HepG2 (cell line): Measurements from ENCODE around the gene C20orf204. TPM values are rescaled to one million over a fixed set of nuclear protein-coding genes. Genes with fewer than 3 reads are reported as not detected.

Source experiments
- ATAC-seq: fragments of 200-7000 bp; cut with Tn5 transposase; 3 replicates; pipeline ENCODE4 v1.9.1; 2020; ENCODE audit warnings: mild to moderate bottlenecking, moderate library complexity
- BruUV-seq: library from RNA; stranded (reverse); fragments of 400-500 nt; replicated peaks from 2 replicates; lab custom pipeline; 2021; lab: Mats Ljungman, UMichigan
- CTCF ChIA-PET: fragments of 300-600 bp; formaldehyde crosslinking; extraction: SDS; loops from one replicate; lab custom pipeline; 2021; ENCODE audit warnings: low total read pairs, inconsistent platforms, low intra/inter-chr PET ratio; lab: Yijun Ruan, JAX
- POLR2A ChIA-PET: fragments of 350-600 bp; sonication (Branson Sonifier 250); formaldehyde crosslinking; loops from one replicate; lab custom pipeline; 2020; ENCODE audit warnings: antibody characterized with exemption, inconsistent platforms; lab: Yijun Ruan, JAX
- DNase-seq: peaks from one replicate; pipeline ENCODE4 v3.0.0-alpha.2; 2015; ENCODE audit warnings: low spot score
- FAIRE-seq: peaks from 3 replicates; lab custom pipeline; 2011; peaks lifted over from hg19 to GRCh38; lab: Jason Lieb, UNC
- H2AFZ ChIP-seq: one replicate; pipeline ENCODE4 v1.6.1; 2011; ENCODE audit warnings: low read length, inconsistent platforms
- H3K27ac ChIP-seq: fragments of 300-600 bp; 3 replicates; pipeline ENCODE4 v1.8.0; 2011; ENCODE audit warnings: mixed run types, mild to moderate bottlenecking, mixed read lengths, low read length, inconsistent platforms; ENCODE audit not compliant: insufficient read depth; ENCODE audit errors: extremely low read length
- H3K27me3 ChIP-seq, 2 experiments: fragments of 200-600 bp in 1 of 2; 2 replicates in 1 of 2; 3 replicates in 1 of 2; pipeline versions ENCODE4 v1.6.0 to v1.8.0; 2011; ENCODE audit warnings: low read length in 2 of 2, mild to moderate bottlenecking in 2 of 2, moderate library complexity in 2 of 2, inconsistent platforms in 1 of 2; ENCODE audit not compliant: insufficient read depth in 2 of 2, control insufficient read depth in 1 of 2
- H3K36me3 ChIP-seq, 2 experiments: fragments of 200-600 bp in 1 of 2; replicated peaks in 1 of 2; 2 replicates in 1 of 2; 3 replicates in 1 of 2; pipeline versions ENCODE4 v1.5.1 to v1.8.0; 2011; ENCODE audit warnings: low read length in 2 of 2, inconsistent platforms in 1 of 2; ENCODE audit not compliant: insufficient read depth in 2 of 2, control insufficient read depth in 1 of 2
- H3K4me1 ChIP-seq: 2 replicates; pipeline ENCODE4 v1.5.1; 2012; ENCODE audit warnings: low read length, inconsistent platforms; ENCODE audit not compliant: insufficient read depth
- H3K4me2 ChIP-seq: 2 replicates; pipeline ENCODE4 v1.6.0; 2011; ENCODE audit warnings: low read depth, low read length, inconsistent platforms
- H3K4me3 ChIP-seq, 3 experiments: fragments of 200-600 bp in 1 of 3; sonication (generic), shearing (Covaris generic) in 1 of 3; replicated peaks in 1 of 3; 2 replicates each; pipeline ENCODE4 v1.5.1; 2011 to 2016; ENCODE audit warnings: low read length in 3 of 3, inconsistent platforms in 2 of 3, low read depth in 2 of 3, mild to moderate bottlenecking in 2 of 3, control low read depth in 1 of 3, mixed read lengths in 1 of 3; ENCODE audit not compliant: insufficient read depth in 1 of 3
- H3K79me2 ChIP-seq: one replicate; pipeline ENCODE4 v1.6.1; 2011; ENCODE audit warnings: low read length, inconsistent platforms; ENCODE audit not compliant: insufficient read depth
- H3K9ac ChIP-seq: 2 replicates; pipeline ENCODE4 v1.6.0; 2011; ENCODE audit warnings: mild to moderate bottlenecking, low read depth, low read length, inconsistent platforms; ENCODE audit not compliant: insufficient read depth
- H3K9me3 ChIP-seq: 2 replicates; pipeline ENCODE4 v1.5.1; 2012; ENCODE audit warnings: mild to moderate bottlenecking, low read length
- H4K20me1 ChIP-seq: 2 replicates; pipeline ENCODE4 v1.6.0; 2011; ENCODE audit warnings: inconsistent platforms, mild to moderate bottlenecking, low read length, moderate library complexity; ENCODE audit not compliant: insufficient read depth
- AHR ChIP-seq: IDR thresholded peaks from 2 replicates; pipeline ENCODE4 v1.6.1; 2018; ENCODE audit warnings: missing genetic modification reagents, missing compliant biosample characterization
- ARID2 ChIP-seq: sonication (generic); formaldehyde crosslinking; IDR thresholded peaks from 2 replicates; pipeline ENCODE4 v1.8.1; 2022; ENCODE audit warnings: mild to moderate bottlenecking, missing genetic modification reagents, borderline replicate concordance
- E2F5 ChIP-seq: sonication (generic); formaldehyde crosslinking; conservative IDR thresholded peaks from 2 replicates; pipeline ENCODE4 v1.4.0; 2020; ENCODE audit warnings: missing genetic modification reagents
- FOSL2 ChIP-seq: sonication (generic); formaldehyde crosslinking; IDR thresholded peaks from 2 replicates; pipeline ENCODE4 v1.4.0; 2020; ENCODE audit warnings: missing genetic modification reagents
- HOXA3 ChIP-seq: sonication (generic); formaldehyde crosslinking; IDR thresholded peaks from 2 replicates; pipeline ENCODE4 v1.5.0; 2020; ENCODE audit warnings: missing genetic modification reagents
- MEIS1 ChIP-seq: sonication (generic); formaldehyde crosslinking; IDR thresholded peaks from 2 replicates; pipeline ENCODE4 v1.9.0; 2021; ENCODE audit warnings: mild to moderate bottlenecking, missing genetic modification reagents, moderate library complexity, borderline replicate concordance
- ONECUT2 ChIP-seq: sonication (generic); formaldehyde crosslinking; IDR thresholded peaks from 2 replicates; pipeline ENCODE4 v1.4.0; 2020; ENCODE audit warnings: missing genetic modification reagents
- RFX1 ChIP-seq: fragments of 450-650 bp; IDR thresholded peaks from 2 replicates; pipeline ENCODE4 v1.6.1; 2017
- ZKSCAN1 ChIP-seq: fragments of 150-350 bp; IDR thresholded peaks from 2 replicates; pipeline ENCODE4 v1.6.1; 2014; ENCODE audit warnings: low read length
- ZNF329 ChIP-seq: sonication (generic); formaldehyde crosslinking; IDR thresholded peaks from 2 replicates; pipeline ENCODE4 v1.9.0; 2021; ENCODE audit warnings: low read depth, mild to moderate bottlenecking, missing genetic modification reagents
- ZNF367 ChIP-seq: sonication (generic); formaldehyde crosslinking; IDR thresholded peaks from 2 replicates; pipeline ENCODE4 v1.4.0; 2020; ENCODE audit warnings: missing genetic modification reagents, borderline replicate concordance
- ZNF451 ChIP-seq: sonication (generic); formaldehyde crosslinking; IDR thresholded peaks from 2 replicates; pipeline ENCODE4 v1.5.0; 2020; ENCODE audit warnings: mild to moderate bottlenecking, missing genetic modification reagents
- ZNF629 ChIP-seq: sonication (generic); formaldehyde crosslinking; conservative IDR thresholded peaks from 2 replicates; pipeline ENCODE4 v1.5.0; 2020; ENCODE audit warnings: missing genetic modification reagents
- ZNF746 ChIP-seq: sonication (generic); formaldehyde crosslinking; IDR thresholded peaks from 2 replicates; pipeline ENCODE4 v1.8.0; 2022; ENCODE audit warnings: mild to moderate bottlenecking, missing genetic modification reagents
- ZNF747 ChIP-seq: sonication (generic); formaldehyde crosslinking; IDR thresholded peaks from 2 replicates; pipeline ENCODE4 v1.8.1; 2023; ENCODE audit warnings: missing genetic modification reagents, mild to moderate bottlenecking, borderline replicate concordance
- WGBS: methylation state at CpG from one replicate; pipeline ENCODE4 v1.1.6; 2017; ENCODE audit warnings: low lambda C conversion rate; 5-methylcytosine and 5-hydroxymethylcytosine counted together
- in situ Hi-C: cut with HindIII; loops from 2 replicates; pipeline ENCODE4 v1.10.0; 2017; ENCODE audit warnings: low pct_unique_long_range_greater_than_20kb; ENCODE audit not compliant: extremely low pct_ligation_motif_present
- intact Hi-C: fragments of 100-400 bp; cut with micrococcal nuclease; formaldehyde crosslinking; loops from one replicate; pipeline ENCODE4 v1.10.0; 2022; ENCODE audit not compliant: unreplicated experiment
- polyA plus RNA-seq, 8 experiments: library from polyadenylated mRNA; depleted of rRNA in 3 of 8; stranded (reverse) in 7 of 8; unstranded in 1 of 8; fragments of >200 nt; fragmentation: Illumina TruSeq in 4 of 8; extraction: Trizol in 4 of 8; gene quantifications; 2 replicates each; pipeline versions ENCODE4 v1.2.1 to v1.2.3, GENCODE V29; 2011 to 2016; ENCODE audit warnings: low read depth in 4 of 8, missing spikeins in 1 of 8, mixed read lengths in 1 of 8; ENCODE audit not compliant: insufficient read depth in 1 of 8
- total RNA-seq, 5 experiments: library from RNA; depleted of rRNA; stranded (reverse); fragments of >200 nt; fragmentation: Illumina TruSeq; extraction: Trizol; gene quantifications; 2 replicates each; pipeline ENCODE4 v1.2.3, GENCODE V29; 2016; ENCODE audit warnings: low read depth in 1 of 5
- TF ChIP-seq, protein P1 (sequence below): sonication (generic); formaldehyde crosslinking; IDR thresholded peaks from 2 replicates; pipeline ENCODE4 v1.9.0; 2021; ENCODE audit warnings: missing genetic modification reagents, borderline replicate concordance
- TF ChIP-seq, protein P2 (sequence below): IDR thresholded peaks from 2 replicates; pipeline ENCODE4 v1.6.1; 2016; ENCODE audit warnings: mild to moderate bottlenecking, missing biosample characterization, missing genetic modification reagents
- TF ChIP-seq, protein P3 (sequence below): sonication (generic); formaldehyde crosslinking; IDR thresholded peaks from 2 replicates; pipeline ENCODE4 v1.8.1; 2022; ENCODE audit warnings: low read depth, mild to moderate bottlenecking, missing genetic modification reagents

Gene C20orf204
- total and polyA plus RNA-seq, 2 of the 13 experiments (the other 11 are each of a cell fraction or from before 2014, with no cell fraction given), result 22.1 to 80.0 TPM

- Histone ChIP-seq H3K36me3 (no peaks in the 10 kb centered on the region), H3K79me2 (peaks cover 4% of the 10 kb centered on the region), H3K27me3 (no peaks in the 10 kb centered on the region; a peak in 1 of 5 replicates), H3K4me2 (peak overlapping the region; percentile 70), H3K9ac (peak overlapping the region; percentile 51; the same call in 1 of the 2 replicates), H3K4me3 (peak overlapping the region in 2 of 3 experiments; percentile 77 to 88; a peak in 3 of 6 replicates), H3K4me1 (peaks cover 66% of the 10 kb centered on the region), H2AFZ (no peak overlapping the region), H3K27ac (no peak overlapping the region), H3K9me3 (no peaks in the 10 kb centered on the region), H4K20me1 (no peaks in the 10 kb centered on the region)
- DNase-seq, result no peak
- CTCF ChIA-PET, result no interaction called here
- 75% methylated on average over 98 of the region's 101 CpGs for WGBS
- no TSS peak for BruUV-seq
- no peak for FAIRE-seq
- POLR2A ChIA-PET, result interaction anchor here (9.4 kb wide), 1 partner anchor 8 kb away, joined by 252 read pairs; the partner anchor contains the start of gene C20orf204
- no peak for ATAC-seq
- intact Hi-C loops (no loop called here), in situ Hi-C loops (no loop called here)
- TF ChIP-seq MEIS1 (CRISPR knock-in tag) (no peak), ARID2 (CRISPR knock-in tag) (no peak), E2F5 (CRISPR knock-in tag) (no peak), ZNF451 (CRISPR knock-in tag) (no peak), ZNF329 (CRISPR knock-in tag) (0 out of 2 replicates have a peak, but pooled peaks have one; percentile 10), ZNF746 (0 out of 2 replicates have a peak, but pooled peaks have one; percentile 13), RFX1 (no peak), ZNF629 (CRISPR knock-in tag) (no peak), FOSL2 (CRISPR knock-in tag) (no peak), ZNF747 (CRISPR knock-in tag) (no peak), AHR (0 out of 2 replicates have a peak, but pooled peaks have one; percentile 19), ZNF367 (CRISPR knock-in tag) (no peak), ZKSCAN1 (no peak), ONECUT2 (CRISPR knock-in tag) (no peak), HOXA3 (CRISPR knock-in tag) (peak; percentile 64)
- TF ChIP-seq, protein P1, sequence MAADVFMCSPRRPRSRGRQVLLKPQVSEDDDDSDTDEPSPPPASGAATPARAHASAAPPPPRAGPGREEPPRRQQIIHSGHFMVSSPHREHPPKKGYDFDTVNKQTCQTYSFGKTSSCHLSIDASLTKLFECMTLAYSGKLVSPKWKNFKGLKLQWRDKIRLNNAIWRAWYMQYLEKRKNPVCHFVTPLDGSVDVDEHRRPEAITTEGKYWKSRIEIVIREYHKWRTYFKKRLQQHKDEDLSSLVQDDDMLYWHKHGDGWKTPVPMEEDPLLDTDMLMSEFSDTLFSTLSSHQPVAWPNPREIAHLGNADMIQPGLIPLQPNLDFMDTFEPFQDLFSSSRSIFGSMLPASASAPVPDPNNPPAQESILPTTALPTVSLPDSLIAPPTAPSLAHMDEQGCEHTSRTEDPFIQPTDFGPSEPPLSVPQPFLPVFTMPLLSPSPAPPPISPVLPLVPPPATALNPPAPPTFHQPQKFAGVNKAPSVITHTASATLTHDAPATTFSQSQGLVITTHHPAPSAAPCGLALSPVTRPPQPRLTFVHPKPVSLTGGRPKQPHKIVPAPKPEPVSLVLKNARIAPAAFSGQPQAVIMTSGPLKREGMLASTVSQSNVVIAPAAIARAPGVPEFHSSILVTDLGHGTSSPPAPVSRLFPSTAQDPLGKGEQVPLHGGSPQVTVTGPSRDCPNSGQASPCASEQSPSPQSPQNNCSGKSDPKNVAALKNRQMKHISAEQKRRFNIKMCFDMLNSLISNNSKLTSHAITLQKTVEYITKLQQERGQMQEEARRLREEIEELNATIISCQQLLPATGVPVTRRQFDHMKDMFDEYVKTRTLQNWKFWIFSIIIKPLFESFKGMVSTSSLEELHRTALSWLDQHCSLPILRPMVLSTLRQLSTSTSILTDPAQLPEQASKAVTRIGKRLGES (CRISPR knock-in tag), result no peak
- TF ChIP-seq, protein P2, sequence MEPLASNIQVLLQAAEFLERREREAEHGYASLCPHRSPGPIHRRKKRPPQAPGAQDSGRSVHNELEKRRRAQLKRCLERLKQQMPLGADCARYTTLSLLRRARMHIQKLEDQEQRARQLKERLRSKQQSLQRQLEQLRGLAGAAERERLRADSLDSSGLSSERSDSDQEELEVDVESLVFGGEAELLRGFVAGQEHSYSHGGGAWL (CRISPR knock-in tag), result 0 out of 2 replicates have a peak, but pooled peaks have one; percentile 27
- TF ChIP-seq, protein P3, sequence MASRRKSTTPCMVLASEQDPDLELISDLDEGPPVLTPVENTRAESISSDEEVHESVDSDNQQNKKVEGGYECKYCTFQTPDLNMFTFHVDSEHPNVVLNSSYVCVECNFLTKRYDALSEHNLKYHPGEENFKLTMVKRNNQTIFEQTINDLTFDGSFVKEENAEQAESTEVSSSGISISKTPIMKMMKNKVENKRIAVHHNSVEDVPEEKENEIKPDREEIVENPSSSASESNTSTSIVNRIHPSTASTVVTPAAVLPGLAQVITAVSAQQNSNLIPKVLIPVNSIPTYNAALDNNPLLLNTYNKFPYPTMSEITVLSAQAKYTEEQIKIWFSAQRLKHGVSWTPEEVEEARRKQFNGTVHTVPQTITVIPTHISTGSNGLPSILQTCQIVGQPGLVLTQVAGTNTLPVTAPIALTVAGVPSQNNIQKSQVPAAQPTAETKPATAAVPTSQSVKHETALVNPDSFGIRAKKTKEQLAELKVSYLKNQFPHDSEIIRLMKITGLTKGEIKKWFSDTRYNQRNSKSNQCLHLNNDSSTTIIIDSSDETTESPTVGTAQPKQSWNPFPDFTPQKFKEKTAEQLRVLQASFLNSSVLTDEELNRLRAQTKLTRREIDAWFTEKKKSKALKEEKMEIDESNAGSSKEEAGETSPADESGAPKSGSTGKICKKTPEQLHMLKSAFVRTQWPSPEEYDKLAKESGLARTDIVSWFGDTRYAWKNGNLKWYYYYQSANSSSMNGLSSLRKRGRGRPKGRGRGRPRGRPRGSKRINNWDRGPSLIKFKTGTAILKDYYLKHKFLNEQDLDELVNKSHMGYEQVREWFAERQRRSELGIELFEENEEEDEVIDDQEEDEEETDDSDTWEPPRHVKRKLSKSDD (CRISPR knock-in tag), result 0 out of 2 replicates have a peak, but pooled peaks have one; percentile 42
Observed at GRCh38 chr20:64048402-64049044, 12.5 kb downstream of the C20orf204 start.
